ENCODE measurements around the gene BMPR1A.

BMPR1A gene

GRCh38 chr10:86710987-86711512 is 45.4 kb upstream of the BMPR1A start:
- DNase-seq (ENCODE audit: extremely low read depth, low read depth), result peak; percentile 75
- peak; percentile 66 for TF ChIP-seq CTCF (IDR thresholded peaks at IDR 0.05; ENCODE audit: low read depth, low read length)

GRCh38 chr10:86711513-86712316 is 44.7 kb upstream of the BMPR1A start:
- DNase-seq (ENCODE audit: extremely low read depth, low read depth), result no peak

GRCh38 chr10:86712317-86712707 is 44.1 kb upstream of the BMPR1A start:
- TF ChIP-seq CTCF (IDR thresholded peaks at IDR 0.05; ENCODE audit: low read depth, low read length), result no peak
- DNase-seq (ENCODE audit: extremely low read depth, low read depth), result no peak

More at GRCh38 chr10:86711513-86712316, 44.7 kb upstream of the BMPR1A start:
- TF ChIP-seq CTCF (IDR thresholded peaks at IDR 0.05; ENCODE audit: low read depth, low read length), result no peak

GRCh38 chr10:86715156-86715795 is 41.1 kb upstream of the BMPR1A start:
- DNase-seq (ENCODE audit: extremely low read depth, low read depth), result no peak
- no peak for TF ChIP-seq CTCF (IDR thresholded peaks at IDR 0.05; ENCODE audit: low read depth, low read length)

GRCh38 chr10:86715836-86716235 is 40.6 kb upstream of the BMPR1A start:
- TF ChIP-seq CTCF (IDR thresholded peaks at IDR 0.05; ENCODE audit: low read depth, low read length), result no peak
- no peak for DNase-seq (ENCODE audit: extremely low read depth, low read depth)

- DNase-seq (ENCODE audit: extremely low read depth, low read depth), result no peak
- no peak for TF ChIP-seq CTCF (IDR thresholded peaks at IDR 0.05; ENCODE audit: low read depth, low read length)
Measured at GRCh38 chr10:86716466-86716865, 40.0 kb upstream of the BMPR1A start.

GRCh38 chr10:86718556-86718955 is 37.9 kb upstream of the BMPR1A start:
- TF ChIP-seq CTCF (IDR thresholded peaks at IDR 0.05; ENCODE audit: low read depth, low read length), result no peak
- no peak for DNase-seq (ENCODE audit: extremely low read depth, low read depth)
